Stimulated activated CD8-positive, alpha-beta memory T cell treated with anti-CD3 and anti-CD28 coated beads, Interleukin-7, amount 100 ng/mL, for 48 hours (primary cell): ENCODE data around the gene GADD45G.
A peak's percentile ranks its signal among the peaks of the same experiment; 100 is the strongest.

Source experiments
- DNase-seq, 2 donors: peaks; one replicate each; pipeline ENCODE4 v3.0.0-alpha.2; 2020; ENCODE audit warnings: low read depth in 1 of 2; ENCODE audit errors: extremely low read depth in 1 of 2

Gene GADD45G

DNA sequence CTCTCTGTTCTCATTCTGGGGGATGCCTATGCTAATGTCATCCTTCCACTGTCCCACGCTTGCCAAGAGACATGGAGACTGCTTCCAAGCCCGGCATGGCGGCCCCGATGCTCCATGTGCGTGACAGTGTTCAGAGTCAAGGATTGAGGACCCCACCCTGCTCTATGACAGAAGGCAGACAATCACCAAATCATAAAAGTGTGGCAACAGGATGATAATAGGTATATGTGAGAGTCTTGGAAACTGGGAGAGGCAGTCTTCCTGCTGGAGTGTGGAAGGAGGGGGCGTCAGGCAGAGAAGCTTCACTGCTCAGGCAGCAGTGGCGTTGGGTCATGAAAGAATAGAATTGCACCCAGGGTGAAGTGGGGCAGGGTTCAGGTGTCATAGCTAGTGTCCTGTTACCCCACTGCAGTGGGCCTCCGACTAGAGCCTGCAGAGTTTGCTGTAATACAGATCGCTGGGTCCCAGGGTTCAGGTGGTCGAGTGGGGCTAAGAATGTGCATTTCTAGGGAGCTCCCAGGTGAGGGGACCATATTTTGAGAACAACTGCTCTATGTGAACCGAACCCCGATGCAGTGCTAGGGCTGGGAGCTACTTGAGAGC lies 12.5 kb upstream of the GADD45G start:
- DNase-seq: no peak

DNA sequence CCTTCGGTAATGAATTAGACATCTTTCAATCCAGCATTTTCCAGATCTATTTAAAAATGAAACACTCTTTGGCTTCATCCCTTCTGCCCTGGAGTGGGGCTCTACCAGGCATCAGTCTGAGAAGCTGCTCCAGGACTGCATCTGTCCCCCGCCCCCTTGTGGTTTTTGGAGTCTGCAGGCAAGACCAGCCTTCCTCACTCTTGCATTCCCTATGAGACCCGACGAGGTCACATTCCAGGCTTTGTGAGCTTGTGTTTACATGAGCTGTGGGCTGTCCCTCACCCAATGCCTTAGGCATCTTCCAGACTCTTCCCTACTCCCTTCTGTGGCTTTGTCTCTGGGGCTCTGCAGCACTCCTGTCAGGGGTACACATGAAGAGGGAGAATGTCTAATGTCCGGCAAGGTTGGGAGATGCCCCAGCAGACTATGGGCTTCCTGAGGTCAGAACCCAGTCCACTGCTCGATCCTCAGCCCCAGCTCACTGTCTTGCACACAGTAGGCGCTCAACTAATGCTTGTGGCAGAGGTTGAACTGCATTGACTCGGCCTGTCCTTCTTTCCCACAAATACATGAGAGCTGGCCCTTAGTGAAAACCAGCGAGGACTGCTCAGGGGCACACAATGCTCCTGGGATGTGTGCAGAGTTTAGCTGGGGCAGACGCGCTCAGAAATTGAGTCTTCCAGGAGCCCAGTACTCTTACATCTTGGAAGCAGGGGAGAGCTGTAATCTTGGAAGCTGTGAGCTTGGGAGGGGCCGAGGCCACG lies 11.7 kb upstream of the GADD45G start:
- DNase-seq: no peak

GRCh38 chr9:89593727-89594427 lies 10.9 kb upstream of the GADD45G start:
- peak in 1 of 2 donors; percentile 45 for DNase-seq

DNA sequence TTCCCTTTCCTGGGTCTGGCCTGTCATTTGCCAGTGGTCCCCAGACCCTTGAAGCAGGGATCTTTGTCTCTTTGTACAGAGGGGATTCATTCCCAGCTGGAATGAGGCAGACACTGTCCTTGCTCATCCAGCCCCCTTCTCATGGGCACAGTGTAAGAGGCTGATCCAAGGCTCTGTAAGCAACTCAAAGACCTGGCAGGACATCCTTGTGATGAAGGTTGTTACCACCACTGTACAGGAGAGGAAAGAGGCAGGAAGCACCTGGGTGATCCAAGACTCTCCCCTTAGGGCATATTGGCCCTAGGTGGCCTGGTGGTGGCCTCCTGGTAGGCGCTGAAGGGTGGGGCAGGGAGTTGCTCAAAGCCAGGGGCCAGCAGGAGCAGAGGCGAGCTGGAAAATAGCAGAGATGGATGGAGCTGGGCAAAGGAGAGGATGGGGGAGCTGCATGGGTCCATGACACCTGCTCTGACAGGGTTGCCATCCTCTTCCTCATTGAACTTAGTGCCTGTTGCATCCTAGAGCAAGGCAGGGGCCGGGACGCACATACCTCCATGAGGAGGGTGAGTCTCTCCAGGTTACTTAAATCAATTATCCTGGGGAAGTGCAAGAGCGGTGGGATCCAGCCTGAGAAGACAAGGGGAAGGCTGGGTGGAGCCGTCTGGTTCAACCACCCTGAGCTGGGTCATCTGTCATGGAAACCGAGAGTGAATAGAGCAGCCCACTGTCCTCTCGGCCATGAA lies 9.8 kb upstream of the GADD45G start:
- DNase-seq: no peak

DNA sequence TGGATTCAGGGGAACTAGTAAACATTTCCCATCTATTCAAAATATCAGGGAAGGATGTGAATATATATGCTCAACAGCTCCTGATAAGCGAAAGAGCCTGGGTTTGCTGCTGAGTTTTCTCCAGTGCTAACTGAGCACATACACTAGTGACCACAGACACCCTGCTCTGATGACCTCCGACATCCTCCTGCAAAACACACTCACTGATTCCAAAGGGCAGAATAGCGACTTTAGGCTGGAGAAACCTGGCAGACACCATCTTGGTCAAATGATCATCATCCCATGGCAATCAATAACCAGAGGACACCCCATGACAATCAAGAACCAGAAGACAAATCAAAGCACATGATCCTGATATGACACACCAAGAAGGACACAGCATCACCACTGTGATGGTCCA lies 9.2 kb upstream of the GADD45G start:
- DNase-seq: no peak

GRCh38 chr9:89596937-89597555 lies 7.8 kb upstream of the GADD45G start:
- DNase-seq: no peak

DNA sequence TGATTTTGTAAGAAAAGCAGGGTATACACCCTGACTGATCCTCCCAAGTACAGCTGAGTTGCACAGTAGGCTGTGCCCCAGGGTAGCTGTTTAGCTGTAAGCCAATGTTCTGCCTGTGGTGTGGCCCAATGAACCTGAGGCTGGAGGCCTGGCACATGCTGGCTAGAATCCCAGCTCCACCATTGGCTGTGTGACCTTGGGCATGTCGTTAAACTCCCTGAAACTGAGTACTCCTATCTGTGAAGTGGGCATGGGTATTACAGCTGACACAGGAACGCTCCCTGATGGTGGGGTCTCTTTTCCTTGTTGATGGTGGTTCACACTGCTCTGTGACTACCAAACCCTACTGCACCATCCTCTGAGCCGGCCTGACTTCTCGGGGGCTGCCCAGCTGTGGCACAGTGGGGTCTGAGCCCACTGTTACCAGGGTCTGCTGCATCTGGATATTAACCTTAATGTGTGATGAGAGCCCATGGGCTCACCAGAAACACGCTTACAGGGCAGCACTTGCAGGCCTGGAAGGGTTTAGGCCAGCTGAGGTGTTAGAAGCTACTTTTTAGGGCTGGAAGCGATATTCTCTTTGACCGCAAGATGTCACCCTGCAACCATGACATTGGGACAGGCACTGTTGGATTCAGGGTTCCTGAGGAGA lies 7.0 kb upstream of the GADD45G start:
- DNase-seq: no peak

GRCh38 chr9:89598363-89598713 lies 6.5 kb upstream of the GADD45G start:
- no peak for DNase-seq

DNA sequence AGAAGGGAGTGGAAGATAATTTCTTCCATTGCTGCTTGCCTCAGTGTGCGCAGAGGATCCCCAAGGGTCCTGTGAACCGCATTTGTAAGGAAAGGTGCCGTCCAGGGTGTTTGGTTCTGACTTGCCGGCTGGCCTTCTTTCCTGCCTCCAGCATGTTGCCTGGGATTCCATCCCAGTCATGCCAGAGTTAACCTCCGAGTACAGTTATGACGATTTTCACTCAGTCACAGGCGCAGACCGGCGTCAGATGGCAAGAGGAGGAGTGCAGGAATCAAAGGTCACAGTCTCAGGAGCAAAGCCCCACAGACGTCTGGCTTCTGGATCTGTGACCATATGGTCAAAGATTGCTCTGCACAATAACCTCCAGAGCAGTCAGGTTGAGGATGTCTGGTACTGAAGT lies 5.9 kb upstream of the GADD45G start:
- DNase-seq: no peak

DNA sequence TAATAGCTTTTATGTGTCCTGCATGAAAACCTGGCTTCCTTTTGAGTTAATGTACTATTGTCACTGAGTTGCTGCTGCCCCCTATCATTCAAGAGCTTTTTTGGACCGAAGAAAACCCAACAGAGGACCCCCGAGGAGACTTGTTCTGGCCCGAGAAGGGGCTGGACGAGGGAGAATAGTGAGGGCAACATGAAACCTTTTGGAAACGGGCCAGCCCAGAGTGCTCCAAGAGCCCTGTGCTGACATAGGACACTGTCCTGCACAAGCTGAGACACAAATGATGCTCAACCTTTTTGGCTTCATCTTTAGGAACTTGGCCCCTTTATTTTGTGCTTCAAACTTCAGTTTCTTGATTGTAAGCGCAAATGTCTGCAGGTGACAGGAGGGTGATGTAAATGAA lies 4.0 kb upstream of the GADD45G start:
- DNase-seq: no peak

- no peak for DNase-seq
These were observed 3.5 kb upstream of the GADD45G start for GRCh38 chr9:89601306-89601705.

GRCh38 chr9:89601856-89602562 lies 2.8 kb upstream of the GADD45G start:
- DNase-seq: no peak

DNA sequence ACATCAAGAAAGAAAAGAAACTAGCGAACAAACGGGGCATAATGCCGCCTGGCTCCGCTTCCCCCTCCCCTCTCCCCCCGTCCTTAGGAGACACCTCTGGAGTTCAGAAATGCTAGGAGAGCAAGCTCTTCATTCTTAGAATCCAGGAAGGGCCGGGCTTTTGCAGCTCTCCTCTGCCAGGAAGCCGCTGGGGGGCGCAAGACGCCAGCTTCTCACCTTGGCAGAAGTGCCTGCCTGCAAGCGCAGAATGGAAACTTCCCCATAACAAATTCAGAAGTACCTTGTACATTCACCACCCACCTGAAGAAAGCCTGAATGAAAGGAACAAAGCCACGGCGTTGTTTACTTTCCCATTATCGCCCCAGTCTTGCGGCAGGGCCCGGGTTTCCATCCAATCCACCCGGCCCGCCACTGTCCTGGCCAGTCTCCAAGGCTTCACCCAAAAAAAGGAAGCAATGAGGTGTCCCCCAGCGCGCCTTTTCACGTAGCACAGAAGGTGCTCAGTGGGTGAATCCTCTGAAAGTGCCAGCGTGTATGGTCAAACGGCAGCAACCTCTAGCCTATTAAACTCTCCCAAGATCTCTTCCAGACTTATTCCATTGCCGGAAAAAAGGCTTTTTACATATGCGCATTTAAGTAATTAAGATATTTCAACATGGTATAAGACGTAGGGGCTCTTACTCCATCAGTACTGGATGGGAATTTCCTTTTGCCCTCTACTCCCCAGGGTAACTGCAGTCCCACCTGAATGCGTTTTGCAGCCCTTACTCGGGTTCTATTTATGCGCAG lies 1.6 kb upstream of the GADD45G start:
- DNase-seq: peak; percentile 67 to 81

- DNase-seq: peak in 1 of 2 donors; percentile 35
These were observed 796 bp upstream of the GADD45G start for GRCh38 chr9:89603767-89604665.

- DNase-seq: peak in 1 of 2 donors; percentile 45
These were observed 745 bp downstream of the GADD45G start for GRCh38 chr9:89605465-89606048.

DNA sequence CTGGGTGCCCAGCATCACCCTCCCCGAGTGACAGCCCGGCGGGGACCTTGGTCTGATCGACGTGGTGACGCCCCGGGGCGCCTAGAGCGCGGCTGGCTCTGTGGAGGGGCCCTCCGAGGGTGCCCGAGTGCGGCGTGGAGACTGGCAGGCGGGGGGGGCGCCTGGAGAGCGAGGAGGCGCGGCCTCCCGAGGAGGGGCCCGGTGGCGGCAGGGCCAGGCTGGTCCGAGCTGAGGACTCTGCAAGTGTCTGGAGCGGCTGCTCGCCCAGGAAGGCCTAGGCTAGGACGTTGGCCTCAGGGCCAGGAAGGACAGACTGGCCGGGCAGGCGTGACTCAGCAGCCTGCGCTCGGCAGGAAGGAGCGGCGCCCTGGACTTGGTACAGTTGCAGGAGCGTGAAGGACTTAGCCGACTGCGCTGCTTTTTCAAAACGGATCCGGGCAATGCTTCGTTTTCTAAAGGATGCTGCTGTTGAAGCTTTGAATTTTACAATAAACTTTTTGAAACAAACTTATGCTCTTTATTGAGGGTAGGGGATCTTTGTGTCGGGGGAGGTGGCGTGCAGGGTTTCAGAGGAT lies 1.3 kb downstream of the GADD45G start:
- DNase-seq: no peak

DNA sequence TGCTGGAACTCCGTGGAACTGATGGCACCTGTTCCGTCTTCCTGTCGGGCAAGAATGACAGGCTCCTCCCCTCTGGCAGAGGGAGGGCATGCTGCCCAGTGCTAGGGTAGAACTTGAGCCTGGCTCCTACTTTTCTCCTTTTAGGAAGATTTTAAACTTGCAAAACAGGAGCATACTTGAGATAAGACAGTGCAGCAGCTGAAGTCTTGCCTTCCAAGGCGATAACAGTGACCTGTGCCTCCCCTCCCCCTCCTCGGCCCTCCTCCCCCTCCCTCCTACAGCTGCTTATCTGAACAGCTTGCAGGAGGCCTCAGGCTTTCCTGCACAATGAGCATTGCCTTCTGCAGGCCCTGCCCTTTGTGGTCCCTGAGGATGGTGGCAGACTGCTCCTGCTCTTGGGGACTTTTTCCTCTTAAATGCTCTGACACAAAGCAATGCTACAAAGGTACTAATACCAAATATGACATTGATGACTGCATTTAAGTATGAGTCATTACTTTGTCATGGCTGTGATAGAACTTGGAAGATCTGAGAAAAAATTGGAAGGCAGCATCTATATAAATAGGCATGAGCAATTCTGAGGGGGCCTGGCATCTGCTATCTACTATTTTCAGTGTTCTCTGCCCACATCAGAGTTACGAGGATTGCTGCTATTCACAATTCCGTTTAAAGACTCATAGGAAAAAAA lies 2.0 kb downstream of the GADD45G start:
- no peak for DNase-seq
